GM21825 (cell line): Measurements from ENCODE around the gene CABYR.

Source experiments
- ATAC-seq: cut with Tn5 transposase; IDR thresholded peaks from one replicate; pipeline ENCODE4 v1.9.1; 2021; ENCODE audit warnings: mild to moderate bottlenecking, moderate library complexity; ENCODE audit not compliant: unreplicated experiment

The CABYR gene

DNA sequence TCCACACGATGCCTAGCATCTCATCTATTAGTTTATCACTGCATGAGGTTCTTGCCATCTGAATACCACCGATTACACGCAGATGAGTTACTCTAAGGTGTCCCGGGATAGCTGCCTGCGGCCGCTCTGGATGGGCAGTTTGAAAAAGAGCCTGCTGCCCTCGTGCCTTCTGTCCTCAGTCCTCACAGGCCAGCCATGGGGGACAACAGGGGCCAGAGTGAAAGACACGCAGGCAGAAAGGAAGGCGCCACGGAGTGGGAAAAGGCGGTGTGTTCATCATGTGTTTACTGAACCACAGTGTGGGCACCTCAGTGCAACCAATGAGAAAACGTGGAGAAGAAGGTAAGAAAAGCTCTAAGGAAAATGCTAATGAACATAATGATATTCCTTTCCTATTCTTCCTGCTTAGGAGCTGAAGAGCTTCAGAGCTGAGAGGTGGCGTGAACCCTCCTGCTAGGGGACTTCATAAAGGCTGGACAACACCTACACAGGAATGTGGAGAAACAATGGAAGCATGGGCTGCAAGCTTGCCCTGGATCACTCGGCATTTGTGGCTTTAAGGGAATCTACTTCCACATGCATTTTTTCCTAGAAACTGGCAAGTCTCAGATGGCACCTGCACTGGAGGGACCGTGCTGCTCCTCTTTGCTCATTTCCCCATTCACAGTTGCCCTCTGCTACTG, 50.9 kb downstream of the CABYR start:
- ATAC-seq, result no peak

DNA sequence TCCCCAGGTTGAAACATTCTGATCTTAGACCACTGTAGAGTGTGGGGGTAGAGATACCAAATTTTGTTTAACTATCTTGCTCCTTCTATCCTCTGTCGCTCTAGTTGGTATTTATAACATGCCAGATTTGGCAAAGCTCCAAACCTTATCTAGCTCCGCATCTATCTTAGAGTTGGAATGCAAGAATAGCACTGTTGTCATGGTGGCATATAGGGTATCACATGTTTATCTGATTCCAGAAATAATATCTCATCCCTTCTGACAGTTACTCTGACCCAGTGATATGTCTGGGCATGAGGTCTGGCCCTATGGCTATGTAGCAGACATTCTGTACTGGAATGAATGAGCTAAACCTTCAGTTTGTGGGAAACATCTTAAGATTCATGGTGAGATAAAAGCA, 51.7 kb downstream of the CABYR start:
- ATAC-seq, result no peak

DNA sequence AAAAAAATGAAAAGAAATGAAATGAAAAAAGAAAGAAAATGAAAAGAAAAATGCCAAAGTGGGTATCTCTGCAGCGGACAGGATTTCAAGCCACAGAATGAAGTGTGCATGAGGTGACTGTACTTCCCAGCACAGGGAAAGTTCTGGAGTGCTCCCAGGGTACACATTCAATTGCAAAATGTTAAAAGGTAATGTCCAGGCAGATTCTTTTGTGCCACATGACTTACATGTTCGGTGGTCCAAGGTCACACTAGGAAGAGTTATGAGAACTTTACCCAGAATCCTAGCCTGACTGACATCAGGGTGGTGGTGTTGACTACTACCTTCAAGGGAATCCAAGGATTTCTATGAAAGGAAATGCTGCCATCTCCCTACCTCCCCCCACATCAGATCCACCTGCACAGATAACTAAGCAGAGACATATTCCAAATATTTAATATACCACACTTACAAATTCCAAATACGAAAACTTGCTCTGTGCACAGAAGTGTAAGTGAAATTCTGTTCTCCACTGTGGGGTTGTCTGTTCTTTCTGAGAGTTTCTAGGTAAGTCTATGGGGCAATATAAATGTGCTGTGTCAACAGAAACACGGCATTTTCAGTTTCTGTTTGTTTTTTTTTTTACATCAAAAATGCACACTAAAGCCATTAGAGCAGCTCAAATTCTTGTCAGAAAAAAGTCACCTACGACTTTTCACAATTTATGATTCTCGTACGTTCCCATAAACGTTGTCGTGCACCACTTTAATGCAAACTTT, 56.6 kb downstream of the CABYR start:
- ATAC-seq, result no peak

DNA sequence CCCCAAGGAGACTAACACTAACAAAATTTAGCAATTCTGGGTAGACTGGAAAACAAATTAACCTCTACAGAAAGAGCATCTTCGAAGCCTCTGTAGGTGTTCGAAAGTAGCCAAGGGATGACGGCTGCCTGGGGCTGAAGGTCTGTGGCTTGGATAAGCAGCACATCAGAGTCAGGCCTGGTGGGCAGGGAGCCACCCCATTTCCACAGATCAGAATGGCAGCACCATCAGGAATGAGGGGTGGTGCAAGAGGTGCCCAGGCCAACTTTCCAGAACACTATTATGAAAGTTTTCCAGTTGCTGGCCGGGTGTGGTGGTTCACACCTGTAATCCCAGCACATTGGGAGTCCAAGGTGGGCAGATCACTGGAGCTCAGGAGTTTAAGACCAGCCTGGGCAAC, 57.9 kb downstream of the CABYR start:
- no peak for ATAC-seq

DNA sequence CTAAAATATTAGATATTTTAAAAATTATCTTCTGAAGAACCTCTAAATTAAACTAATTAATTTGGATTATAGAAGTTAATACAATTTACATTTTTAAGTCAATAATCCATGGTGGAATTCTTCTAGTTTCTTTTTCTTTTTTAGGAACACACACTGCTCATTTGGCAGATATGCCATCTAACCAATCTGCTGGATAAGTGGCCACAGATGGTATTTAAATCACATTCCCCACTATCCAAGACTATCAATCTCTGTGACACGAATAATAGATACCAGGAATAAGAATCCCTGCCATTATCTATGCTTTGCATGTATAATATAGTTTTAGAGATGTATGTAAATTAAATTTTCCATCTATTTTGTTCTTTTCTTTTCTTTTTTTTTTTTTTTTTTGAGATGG, 58.5 kb downstream of the CABYR start:
- no peak for ATAC-seq

DNA sequence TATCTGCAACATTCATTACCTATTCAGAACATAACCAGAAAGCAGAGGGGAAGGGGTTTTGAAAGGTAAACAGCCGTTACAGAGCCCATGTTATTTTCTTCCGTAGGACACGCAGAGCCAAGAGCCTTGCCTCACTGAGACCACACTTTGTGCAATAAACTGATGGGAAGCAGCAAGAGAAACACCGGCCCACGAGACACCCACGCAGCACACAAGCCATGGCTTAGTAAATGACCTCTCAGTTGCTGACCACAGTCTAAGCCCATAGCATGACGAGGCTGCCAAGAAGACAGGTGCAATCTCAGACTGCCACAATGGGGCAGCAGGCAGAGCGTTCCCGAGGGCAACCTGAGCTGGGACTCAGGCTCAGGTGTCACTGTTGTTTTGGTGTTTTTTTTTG, 59.6 kb downstream of the CABYR start:
- ATAC-seq, result no peak

DNA sequence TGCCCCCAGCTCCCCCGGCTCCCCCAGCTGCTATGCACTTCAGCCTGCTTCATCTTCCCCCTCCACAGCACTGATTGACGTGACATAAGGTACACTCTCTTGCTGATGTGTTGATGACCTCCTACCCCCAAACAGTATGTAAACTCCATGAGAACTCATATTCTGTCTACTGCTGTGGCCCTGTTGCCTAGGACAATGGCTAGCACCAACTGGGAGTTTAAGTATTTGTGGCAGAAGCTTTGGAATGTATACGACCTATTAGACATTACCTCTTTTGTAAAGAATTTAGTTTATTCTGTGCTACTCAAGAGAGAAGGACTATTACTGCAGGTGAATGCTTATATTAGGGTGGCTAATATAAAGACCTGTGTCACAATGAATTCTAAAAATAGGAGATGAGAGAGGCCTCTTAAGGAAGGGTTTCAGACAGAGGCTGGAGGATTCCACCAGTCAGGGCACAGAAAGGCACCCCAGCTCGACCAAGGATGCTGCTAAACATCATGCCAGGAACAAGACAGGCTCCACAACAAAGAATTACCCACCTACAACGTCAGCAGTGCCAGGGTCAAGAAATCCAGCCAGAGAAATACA, 60.6 kb downstream of the CABYR start:
- no peak for ATAC-seq

DNA sequence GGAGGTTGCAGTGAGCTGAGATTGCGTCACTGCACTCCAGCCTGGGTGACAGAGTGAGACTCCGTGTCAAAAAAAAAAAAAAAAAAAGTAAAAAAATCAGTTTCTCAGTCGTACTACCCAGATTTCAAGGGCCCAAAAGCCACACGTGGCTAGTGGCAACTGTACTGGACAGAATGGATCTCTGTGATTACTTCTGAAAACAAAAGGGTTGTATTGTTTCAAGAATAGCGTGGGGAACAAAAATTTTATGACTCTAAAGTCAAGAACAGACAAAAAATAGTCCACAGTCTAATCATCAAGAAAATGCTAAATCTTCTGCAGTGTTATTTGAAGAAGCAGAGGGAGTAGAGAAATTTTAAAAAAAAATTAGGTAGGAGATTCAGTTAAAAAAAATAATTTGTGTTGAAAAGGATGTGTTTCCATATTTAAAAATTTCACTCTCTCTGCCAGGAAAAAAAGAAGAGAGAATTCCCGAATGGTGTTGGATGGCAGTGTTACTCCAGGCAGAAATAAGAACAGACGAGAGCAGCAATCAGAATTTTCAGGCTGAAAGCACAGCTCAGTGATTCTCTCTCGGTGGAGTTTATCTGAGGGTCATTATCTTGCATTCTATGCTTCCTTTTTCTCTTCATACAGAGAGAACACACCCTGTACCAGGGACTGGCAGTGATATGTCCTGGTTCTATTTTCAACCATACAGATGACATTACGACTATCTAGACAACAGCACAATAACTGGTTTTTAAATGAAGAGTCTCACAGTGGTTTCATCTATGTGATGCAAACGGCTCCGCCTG, 61.8 kb downstream of the CABYR start:
- ATAC-seq, result no peak

DNA sequence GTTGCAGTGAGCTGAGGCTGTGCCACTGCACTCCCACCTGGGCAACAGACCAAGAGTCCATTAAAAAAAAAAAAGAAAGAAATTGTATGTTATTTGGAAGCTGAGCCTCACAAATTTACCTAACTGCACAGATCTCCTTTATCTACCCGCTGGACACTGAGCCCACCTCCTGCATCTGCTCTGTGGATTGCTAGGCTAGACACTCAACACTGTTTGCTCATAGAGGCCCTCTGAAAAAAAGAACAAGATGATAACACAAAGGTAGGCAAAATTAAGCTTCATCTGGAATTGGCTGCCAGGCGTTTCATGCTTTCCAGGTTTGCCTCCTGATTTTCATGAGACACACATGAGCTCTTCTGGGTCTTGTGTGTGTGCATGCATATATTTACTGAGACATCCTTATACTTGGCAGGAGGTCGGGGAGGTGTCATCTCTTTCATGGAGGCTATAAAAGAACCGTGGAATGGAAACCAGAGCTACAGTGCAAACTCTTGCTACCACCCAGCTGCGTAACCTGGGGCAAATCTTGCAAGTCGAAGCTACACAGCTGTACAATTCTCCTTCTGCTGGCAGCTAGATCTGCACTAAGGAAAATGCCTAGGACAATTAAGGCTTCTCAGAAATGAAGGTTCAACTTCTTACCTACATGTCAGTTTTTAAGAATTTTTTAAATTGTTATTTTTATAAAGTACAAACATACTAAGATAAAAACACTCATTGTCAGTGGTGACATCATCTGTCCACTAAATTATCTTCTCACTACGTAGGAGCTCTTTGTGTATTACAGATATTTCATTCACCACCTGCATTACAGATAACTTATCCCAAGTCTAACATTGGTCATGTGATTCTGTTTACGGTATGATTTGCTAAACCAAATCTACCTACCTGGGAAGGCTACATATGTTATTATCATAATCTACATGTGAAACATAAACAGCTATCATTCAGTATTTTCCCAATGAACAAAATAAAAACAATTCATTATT, 63.1 kb downstream of the CABYR start:
- ATAC-seq, result no peak

DNA sequence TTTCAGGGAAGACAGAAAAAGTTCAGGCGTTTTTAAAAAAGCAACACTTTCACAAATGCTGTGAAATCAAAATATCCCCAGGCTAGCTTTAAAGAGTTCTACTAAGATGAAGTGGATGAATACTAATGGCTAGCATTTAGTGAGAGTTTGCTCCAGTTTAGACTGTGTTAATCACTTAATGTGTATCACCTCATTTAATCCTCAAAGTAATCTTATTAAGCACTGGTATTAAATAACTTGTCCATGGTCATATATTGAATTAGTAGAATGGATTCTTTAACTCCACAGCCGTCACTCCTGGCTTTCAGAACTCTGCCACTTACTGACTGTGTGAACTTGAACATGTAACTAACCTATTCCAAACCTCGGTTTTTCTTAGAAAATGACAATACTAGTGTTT, 66.0 kb downstream of the CABYR start:
- ATAC-seq, result no peak

DNA sequence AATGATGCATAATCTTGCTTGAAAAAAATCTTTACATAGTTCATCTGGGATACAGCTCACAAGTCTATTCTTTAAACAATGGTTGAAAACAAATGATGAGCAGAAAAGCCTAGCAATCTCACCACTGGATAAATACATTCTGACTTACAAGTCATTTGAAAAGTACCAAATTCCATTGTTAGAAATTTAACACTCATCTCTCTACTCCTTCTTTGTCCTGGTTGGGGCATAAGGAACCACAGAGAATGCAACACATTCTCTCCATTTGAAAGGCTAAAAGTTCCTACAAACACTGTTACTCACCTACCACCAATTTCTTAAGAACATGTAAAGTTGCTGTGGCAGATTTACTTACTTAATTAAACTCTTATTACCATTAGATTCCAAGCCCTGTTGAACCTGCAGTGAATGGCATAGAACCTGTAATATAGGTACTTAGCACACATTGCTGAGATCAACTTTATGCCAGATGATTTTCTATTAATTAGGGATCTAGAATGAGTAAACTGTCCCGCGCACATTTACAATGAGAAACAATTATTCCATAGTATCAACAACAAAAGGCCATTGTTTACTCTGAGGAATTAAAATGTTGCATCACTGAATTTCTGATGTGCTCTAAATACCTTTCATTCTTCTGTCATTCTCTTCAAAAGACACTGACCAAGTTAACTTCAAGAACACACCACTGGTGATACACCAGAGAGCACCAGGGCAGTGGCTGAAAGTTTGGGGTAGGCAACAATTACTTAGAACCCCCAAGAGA, 69.6 kb downstream of the CABYR start:
- ATAC-seq, result no peak

DNA sequence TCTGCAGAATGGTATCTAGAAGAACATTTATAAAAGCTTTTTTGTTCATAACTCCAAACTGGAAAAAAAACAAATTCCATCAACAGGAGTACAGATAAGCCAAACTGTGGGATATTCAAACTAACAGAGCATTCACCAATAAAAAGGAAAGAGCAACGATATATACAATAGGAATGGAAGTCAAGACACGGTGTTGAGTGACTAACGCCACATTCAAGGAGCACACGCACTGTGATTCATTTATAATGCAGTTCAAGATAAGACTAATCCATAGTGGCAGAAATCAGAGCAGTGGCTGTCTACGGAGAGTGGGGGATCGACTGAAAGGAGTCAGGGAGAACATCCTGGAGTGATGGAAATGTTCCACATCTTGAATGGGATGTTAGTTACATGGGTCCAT, 70.7 kb downstream of the CABYR start:
- no peak for ATAC-seq
